ENCODE measurements around the gene KIAA0753. TPM values are rescaled to one million over a fixed set of nuclear protein-coding genes. Genes with fewer than 3 reads are reported as not detected.
"Not testable (repeated sequence)": the region's sequence is repeated elsewhere in the genome, so short reads cannot be mapped to it uniquely, and the experiment has no call there.

Gene KIAA0753
- total and polyA plus RNA-seq, 10 of the 15 experiments (the other 5 are each of a cell fraction or from before 2014, with no cell fraction given): 2.2 to 15.2 (median 7.7) TPM

DNA sequence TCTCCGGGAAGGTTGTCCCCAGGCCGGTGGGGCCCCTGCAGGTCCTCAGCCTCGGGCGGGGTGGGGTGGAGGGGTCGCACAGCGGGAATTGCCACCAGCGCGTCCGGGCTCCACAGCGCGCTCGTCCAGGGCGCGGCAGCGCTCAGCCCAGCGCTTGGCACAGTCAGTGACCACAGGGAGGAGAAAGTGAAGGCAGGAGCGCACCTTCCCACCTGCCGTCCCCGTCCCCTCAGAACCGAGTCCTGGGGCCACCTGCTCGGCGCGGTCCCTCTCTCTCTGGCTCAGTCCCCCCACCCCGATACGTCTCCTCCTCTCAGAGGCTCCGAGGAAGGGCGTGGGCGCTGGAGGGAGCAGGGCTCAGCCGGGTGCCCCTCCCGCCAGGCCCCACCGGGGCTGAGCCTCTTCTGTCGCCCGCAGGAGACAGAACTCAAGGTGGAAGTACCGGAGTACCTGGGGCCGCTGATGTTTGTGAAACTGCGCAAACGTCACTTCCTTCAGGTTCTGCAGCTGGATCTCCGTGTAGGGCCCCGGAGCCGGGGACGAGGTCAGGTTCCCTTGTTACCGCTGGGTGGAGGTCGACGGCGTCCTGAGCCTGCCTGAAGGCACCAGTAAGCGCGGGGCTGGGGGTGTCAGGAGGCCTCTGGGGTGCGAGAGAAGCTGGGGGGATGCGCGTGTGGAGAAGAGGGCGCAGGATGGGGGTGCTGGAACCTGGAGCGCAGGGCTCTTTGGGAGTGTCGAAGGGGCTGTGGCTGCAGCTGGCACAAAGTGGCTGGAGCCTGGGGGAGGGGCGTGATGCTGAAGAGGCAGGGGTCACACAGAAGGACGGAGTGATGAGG lies 16.5 kb upstream of the KIAA0753 start:
- SMC1A ChIA-PET (ENCODE audit: uncharacterized antibody, unreplicated experiment); H3K79me2 ChIP-seq (ENCODE audit: control insufficient read depth, insufficient read depth, low read length); H3K9ac ChIP-seq (ENCODE audit: control insufficient read depth, insufficient read depth, low read length); FAIRE-seq; H3K9me3 ChIP-seq (replicated peaks; ENCODE audit: control insufficient read depth, insufficient read depth, low read length); intact Hi-C loops (cut with micrococcal nuclease; ENCODE audit: unreplicated experiment); DNase-seq (ENCODE audit: low read depth, low spot score); RAD21 ChIA-PET (ENCODE audit: unreplicated experiment); BruUV-seq (replicated peaks); CTCF ChIA-PET; in situ Hi-C loops (cut with MboI); H4K20me1 ChIP-seq (ENCODE audit: control insufficient read depth, insufficient read depth); H3K36me3 ChIP-seq (ENCODE audit: control insufficient read depth in 2 of 2, insufficient read depth in 2 of 2, low read length in 1 of 2); H3K27me3 ChIP-seq (replicated peaks in 1 of 2; ENCODE audit: control insufficient read depth in 2 of 2, insufficient read depth in 2 of 2, low read length in 1 of 2): not testable (repeated sequence)
- peak; percentile 81 for ATAC-seq
- TF ChIP-seq GABPA (IDR thresholded peaks at IDR 0.05; ENCODE audit: low read depth): peak; percentile 77
- TF ChIP-seq, protein P1, sequence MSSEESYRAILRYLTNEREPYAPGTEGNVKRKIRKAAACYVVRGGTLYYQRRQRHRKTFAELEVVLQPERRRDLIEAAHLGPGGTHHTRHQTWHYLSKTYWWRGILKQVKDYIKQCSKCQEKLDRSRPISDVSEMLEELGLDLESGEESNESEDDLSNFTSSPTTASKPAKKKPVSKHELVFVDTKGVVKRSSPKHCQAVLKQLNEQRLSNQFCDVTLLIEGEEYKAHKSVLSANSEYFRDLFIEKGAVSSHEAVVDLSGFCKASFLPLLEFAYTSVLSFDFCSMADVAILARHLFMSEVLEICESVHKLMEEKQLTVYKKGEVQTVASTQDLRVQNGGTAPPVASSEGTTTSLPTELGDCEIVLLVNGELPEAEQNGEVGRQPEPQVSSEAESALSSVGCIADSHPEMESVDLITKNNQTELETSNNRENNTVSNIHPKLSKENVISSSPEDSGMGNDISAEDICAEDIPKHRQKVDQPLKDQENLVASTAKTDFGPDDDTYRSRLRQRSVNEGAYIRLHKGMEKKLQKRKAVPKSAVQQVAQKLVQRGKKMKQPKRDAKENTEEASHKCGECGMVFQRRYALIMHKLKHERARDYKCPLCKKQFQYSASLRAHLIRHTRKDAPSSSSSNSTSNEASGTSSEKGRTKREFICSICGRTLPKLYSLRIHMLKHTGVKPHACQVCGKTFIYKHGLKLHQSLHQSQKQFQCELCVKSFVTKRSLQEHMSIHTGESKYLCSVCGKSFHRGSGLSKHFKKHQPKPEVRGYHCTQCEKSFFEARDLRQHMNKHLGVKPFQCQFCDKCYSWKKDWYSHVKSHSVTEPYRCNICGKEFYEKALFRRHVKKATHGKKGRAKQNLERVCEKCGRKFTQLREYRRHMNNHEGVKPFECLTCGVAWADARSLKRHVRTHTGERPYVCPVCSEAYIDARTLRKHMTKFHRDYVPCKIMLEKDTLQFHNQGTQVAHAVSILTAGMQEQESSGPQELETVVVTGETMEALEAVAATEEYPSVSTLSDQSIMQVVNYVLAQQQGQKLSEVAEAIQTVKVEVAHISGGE (CRISPR knock-in tag; IDR thresholded peaks at IDR 0.05): peak; percentile 79
- TF ChIP-seq CREM (IDR thresholded peaks at IDR 0.05; ENCODE audit: low read depth): peak; percentile 77
- TF ChIP-seq TAF1 (IDR thresholded peaks at IDR 0.05; ENCODE audit: borderline replicate concordance, low read depth, low read length): peak; percentile 71; the same call in 1 of the 2 replicates
- TF ChIP-seq IKZF1 (conservative IDR thresholded peaks at IDR 0.05): 0 out of 2 replicates have a peak, but pooled peaks have one; percentile 14
- peak; percentile 84 for TF ChIP-seq ZBTB40 (IDR thresholded peaks at IDR 0.05; ENCODE audit: borderline replicate concordance)
- peak overlapping the region; percentile 48; the same call in 1 of the 2 replicates for H3K4me3 ChIP-seq
- peak overlapping the region; percentile 79 for H3K4me2 ChIP-seq (ENCODE audit: control insufficient read depth, insufficient read depth)
- H3K27ac ChIP-seq (ENCODE audit: control insufficient read depth, insufficient read depth): peak overlapping the region; percentile 31; the same call in 1 of the 2 replicates
- 9% methylated on average over 35 of the region's 55 CpGs for WGBS (ENCODE audit: insufficient coverage, insufficient replicate concordance, low lambda C conversion rate, missing lambda C conversion rate)
- POLR2A ChIA-PET: interaction anchor here (0.5 to 0.9 kb wide), 2 partner anchors 16 to 104 kb away, joined by 3 to 5 read pairs; partner anchors contain the start of gene TXNDC17
- H3K4me1 ChIP-seq (ENCODE audit: control insufficient read depth, insufficient read depth, low read length): peaks cover 29% of the 10 kb centered on the region
- H2AFZ ChIP-seq (ENCODE audit: control insufficient read depth, low read depth, low read length): peak overlapping the region; percentile 59

DNA sequence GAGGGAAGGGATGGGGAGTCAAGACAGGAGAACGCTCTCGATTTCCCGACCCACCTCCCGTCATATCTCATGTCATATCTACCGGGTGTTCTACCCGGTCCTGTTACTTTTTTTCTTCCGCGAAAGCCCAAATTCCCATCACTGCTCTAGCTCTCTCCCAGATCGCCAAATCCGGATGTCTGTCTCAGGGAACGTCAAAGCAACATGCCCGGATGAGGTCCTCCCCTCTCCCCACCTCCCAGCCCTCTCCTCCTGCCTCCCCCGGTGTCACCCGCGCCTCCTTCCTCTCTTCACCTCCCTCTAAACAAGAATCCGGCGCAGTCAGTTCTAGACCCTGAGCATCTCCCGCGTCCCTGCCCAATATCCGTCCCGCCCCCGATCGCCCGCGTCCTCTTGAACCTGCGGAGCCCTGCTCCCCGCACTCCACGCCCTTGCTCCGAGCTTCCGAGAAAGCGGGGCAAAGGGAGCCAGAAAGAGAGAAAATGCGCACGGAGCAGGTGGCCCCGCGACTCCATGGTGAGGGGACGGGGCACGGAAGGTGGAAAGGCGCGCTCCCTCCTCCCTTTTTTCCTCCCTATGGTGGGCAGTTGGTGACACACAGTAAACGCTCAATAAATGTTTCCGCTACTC lies 15.3 kb upstream of the KIAA0753 start:
- BruUV-seq (replicated peaks); DNase-seq (ENCODE audit: low read depth, low spot score); H4K20me1 ChIP-seq (ENCODE audit: control insufficient read depth, insufficient read depth); intact Hi-C loops (cut with micrococcal nuclease; ENCODE audit: unreplicated experiment); H3K27ac ChIP-seq (ENCODE audit: control insufficient read depth, insufficient read depth); H3K4me2 ChIP-seq (ENCODE audit: control insufficient read depth, insufficient read depth); RAD21 ChIA-PET (ENCODE audit: unreplicated experiment); H2AFZ ChIP-seq (ENCODE audit: control insufficient read depth, low read depth, low read length); H3K9ac ChIP-seq (ENCODE audit: control insufficient read depth, insufficient read depth, low read length); CTCF ChIA-PET; FAIRE-seq; ATAC-seq; H3K79me2 ChIP-seq (ENCODE audit: control insufficient read depth, insufficient read depth, low read length); H3K4me3 ChIP-seq; SMC1A ChIA-PET (ENCODE audit: uncharacterized antibody, unreplicated experiment); in situ Hi-C loops (cut with MboI); POLR2A ChIA-PET; H3K9me3 ChIP-seq (replicated peaks; ENCODE audit: control insufficient read depth, insufficient read depth, low read length); H3K27me3 ChIP-seq (replicated peaks in 1 of 2; ENCODE audit: control insufficient read depth in 2 of 2, insufficient read depth in 2 of 2, low read length in 1 of 2); H3K36me3 ChIP-seq (ENCODE audit: control insufficient read depth in 2 of 2, insufficient read depth in 2 of 2, low read length in 1 of 2): not testable (repeated sequence)
- WGBS (ENCODE audit: insufficient coverage, insufficient replicate concordance, low lambda C conversion rate, missing lambda C conversion rate): 24% methylated on average over 25 of the region's 41 CpGs
- H3K4me1 ChIP-seq (ENCODE audit: control insufficient read depth, insufficient read depth, low read length): peaks cover 23% of the 10 kb centered on the region
